Measurements from ENCODE around the gene ZGLP1.

Gene ZGLP1

DNA sequence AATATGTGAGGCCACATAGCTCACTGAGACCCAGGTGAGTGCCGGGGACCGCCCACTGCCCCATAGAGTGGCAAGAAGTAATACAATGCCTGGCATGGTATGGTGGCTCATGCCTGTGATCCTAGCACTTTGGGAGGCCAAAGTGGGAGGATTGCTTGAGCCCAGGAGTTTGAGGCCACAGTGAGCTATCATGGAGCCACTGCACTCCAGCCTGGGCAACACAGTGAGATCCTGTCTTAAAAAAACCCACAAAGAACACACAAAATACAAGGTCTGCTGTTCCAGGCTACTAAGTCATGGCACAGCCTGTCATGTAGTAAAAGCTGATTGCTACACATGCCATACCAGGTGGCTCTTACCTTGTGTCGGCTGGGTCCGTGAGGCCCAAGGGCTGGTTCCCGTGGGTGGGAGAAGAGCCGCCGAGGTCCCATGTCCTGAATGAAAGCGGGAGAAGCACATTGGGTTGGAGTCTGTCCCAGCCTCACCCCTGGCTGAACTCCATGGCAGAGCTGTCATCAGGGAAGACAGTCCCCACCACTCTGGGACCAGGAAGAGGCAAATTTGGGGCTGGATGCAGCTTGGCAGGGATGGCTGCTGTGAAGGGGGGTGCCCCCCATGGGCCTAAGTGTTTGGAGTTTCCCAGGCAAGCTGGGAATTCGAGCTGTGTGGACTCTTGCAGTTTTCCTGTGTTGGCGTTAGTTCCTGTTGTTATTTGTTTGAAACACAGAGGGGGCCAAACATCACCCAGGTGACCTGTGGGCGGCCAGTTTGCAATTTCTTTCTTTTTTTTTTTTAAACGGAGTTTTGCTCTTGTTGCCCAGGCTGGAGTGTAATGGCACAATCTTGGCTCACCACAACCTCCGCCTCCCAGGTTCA is 9.4 kb upstream of the ZGLP1 start:
- peaks cover 10% of the 10 kb centered on the region for H3K79me2 ChIP-seq (ENCODE audit: control insufficient read depth, low read length)
- TF ChIP-seq CTCF (IDR thresholded peaks at IDR 0.05; ENCODE audit: low read depth, low read length, poor library complexity, severe bottlenecking) (no peak), EZH2phosphoT487 (IDR thresholded peaks at IDR 0.05; ENCODE audit: borderline replicate concordance, low read length) (no peak)
- peaks cover 75% of the 10 kb centered on the region for H3K36me3 ChIP-seq (ENCODE audit: control insufficient read depth, low read length)
- peaks cover 14% of the 10 kb centered on the region for H3K4me1 ChIP-seq (ENCODE audit: control insufficient read depth, low read length)
- no peaks in the 10 kb centered on the region for H3K27me3 ChIP-seq (ENCODE audit: control insufficient read depth, low read length)
- no peak overlapping the region for H3K4me2 ChIP-seq (ENCODE audit: low read length)
- H3K9me3 ChIP-seq (ENCODE audit: control insufficient read depth, insufficient read depth, low read length), result no peaks in the 10 kb centered on the region
- peaks cover 10% of the 10 kb centered on the region for H3F3A ChIP-seq (ENCODE audit: control insufficient read depth, insufficient read depth)
- H3K4me3 ChIP-seq (ENCODE audit: low read length), result no peak overlapping the region
- no peak overlapping the region for H3K27ac ChIP-seq (ENCODE audit: low read depth, low read length)
- H3K9me2 ChIP-seq (replicated peaks; ENCODE audit: control insufficient read depth, low read length), result no peaks in the 10 kb centered on the region
- no peaks in the 10 kb centered on the region for H4K20me1 ChIP-seq (ENCODE audit: control insufficient read depth, insufficient read depth, low read depth, low read length)

DNA sequence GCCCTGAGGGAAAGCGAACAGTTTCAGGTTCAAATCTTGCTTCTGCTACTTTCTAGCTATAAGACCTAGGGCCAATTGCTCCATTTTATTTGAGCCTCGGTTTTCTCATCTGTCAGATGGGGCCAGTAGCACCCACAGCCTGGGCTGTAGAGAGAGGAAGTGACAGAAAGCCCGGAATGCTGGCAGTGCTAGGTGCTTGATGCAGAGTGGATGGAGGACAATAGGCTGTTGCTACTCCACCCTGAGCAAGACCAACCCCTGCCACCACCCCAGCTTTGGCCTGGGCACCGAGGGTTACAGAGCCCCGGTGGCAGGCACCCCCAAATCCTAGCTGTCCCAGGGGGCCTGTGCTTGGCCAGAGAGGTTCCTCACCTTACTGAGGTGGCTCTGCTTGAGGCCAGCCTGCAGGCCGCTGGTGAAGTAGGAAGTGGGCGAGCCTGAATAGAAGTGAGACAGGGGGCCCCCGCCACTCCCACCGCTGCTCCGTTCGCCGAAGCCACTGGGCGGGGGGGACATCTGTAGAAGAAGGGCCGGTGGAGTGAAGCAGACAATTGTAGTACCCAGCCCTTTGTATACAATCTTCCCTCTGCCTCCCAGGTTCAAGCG is 8.3 kb upstream of the ZGLP1 start:
- peaks cover 68% of the 10 kb centered on the region for H3K36me3 ChIP-seq (ENCODE audit: control insufficient read depth, low read length)

DNA sequence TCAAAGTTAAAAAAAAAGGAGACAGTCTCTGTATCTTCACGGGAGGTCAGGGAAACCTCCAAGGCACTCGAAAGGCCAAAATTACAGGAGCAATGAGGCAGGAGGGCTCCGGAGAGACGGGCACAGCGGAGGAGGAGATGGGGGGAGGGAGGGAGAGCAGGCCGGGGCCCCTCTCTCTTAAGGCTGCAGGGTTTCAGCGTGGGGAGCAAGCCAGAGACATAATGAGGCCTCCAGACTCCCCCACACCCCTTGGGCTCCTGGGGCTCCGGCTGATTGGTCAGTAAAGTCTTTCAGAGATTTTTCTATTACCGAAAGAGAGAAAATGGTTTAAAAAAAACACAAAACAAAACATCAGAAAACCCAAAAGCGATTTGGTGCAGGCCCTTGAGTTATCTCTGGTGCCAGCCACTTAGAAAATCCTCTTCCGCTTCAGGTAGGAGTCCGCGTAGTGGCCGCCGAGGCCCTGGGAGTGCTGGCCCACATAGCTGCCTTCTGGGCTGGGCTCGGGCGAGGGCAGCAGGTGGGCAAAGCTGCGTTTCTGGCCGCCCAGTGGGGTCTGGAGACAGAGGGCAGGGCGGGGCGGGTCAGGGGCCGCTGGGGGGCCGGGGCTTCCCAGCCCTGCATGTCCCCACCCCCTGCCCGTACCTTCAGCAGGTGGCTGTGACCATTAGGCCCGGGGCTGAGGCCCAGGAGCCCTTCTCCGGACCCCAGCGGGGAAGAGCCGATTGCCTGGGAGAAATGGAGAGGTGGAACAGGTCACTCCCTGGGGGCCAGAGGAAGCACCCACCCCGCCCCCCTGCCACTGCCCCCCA is 7.6 kb upstream of the ZGLP1 start:
- TF ChIP-seq EZH2phosphoT487 (IDR thresholded peaks at IDR 0.05; ENCODE audit: borderline replicate concordance, low read length), result no peak
- TF ChIP-seq CTCF (IDR thresholded peaks at IDR 0.05; ENCODE audit: low read depth, low read length, poor library complexity, severe bottlenecking), result no peak
- Histone ChIP-seq H3K27me3 (ENCODE audit: control insufficient read depth, low read length) (no peaks in the 10 kb centered on the region), H3K4me3 (ENCODE audit: low read length) (no peak overlapping the region), H4K20me1 (ENCODE audit: control insufficient read depth, insufficient read depth, low read depth, low read length) (no peaks in the 10 kb centered on the region), H3F3A (ENCODE audit: control insufficient read depth, insufficient read depth) (peaks cover 10% of the 10 kb centered on the region), H3K36me3 (ENCODE audit: control insufficient read depth, low read length) (peaks cover 61% of the 10 kb centered on the region), H3K4me1 (ENCODE audit: control insufficient read depth, low read length) (peaks cover 14% of the 10 kb centered on the region), H3K9me3 (ENCODE audit: control insufficient read depth, insufficient read depth, low read length) (no peaks in the 10 kb centered on the region), H3K4me2 (ENCODE audit: low read length) (no peak overlapping the region), H3K9me2 (replicated peaks; ENCODE audit: control insufficient read depth, low read length) (no peaks in the 10 kb centered on the region), H3K27ac (ENCODE audit: low read depth, low read length) (no peak overlapping the region), H3K79me2 (ENCODE audit: control insufficient read depth, low read length) (peaks cover 10% of the 10 kb centered on the region)

More for the DNA sequence above, 8.3 kb upstream of the ZGLP1 start:
- no peak overlapping the region for H3K4me3 ChIP-seq (ENCODE audit: low read length)
- TF ChIP-seq EZH2phosphoT487 (IDR thresholded peaks at IDR 0.05; ENCODE audit: borderline replicate concordance, low read length) (no peak), CTCF (IDR thresholded peaks at IDR 0.05; ENCODE audit: low read depth, low read length, poor library complexity, severe bottlenecking) (no peak)
- peaks cover 10% of the 10 kb centered on the region for H3F3A ChIP-seq (ENCODE audit: control insufficient read depth, insufficient read depth)
- no peaks in the 10 kb centered on the region for H3K27me3 ChIP-seq (ENCODE audit: control insufficient read depth, low read length)
- peaks cover 10% of the 10 kb centered on the region for H3K79me2 ChIP-seq (ENCODE audit: control insufficient read depth, low read length)
- H3K4me1 ChIP-seq (ENCODE audit: control insufficient read depth, low read length), result peaks cover 14% of the 10 kb centered on the region
- no peaks in the 10 kb centered on the region for H3K9me3 ChIP-seq (ENCODE audit: control insufficient read depth, insufficient read depth, low read length)
- no peaks in the 10 kb centered on the region for H4K20me1 ChIP-seq (ENCODE audit: control insufficient read depth, insufficient read depth, low read depth, low read length)
- no peak overlapping the region for H3K27ac ChIP-seq (ENCODE audit: low read depth, low read length)
- H3K4me2 ChIP-seq (ENCODE audit: low read length), result no peak overlapping the region
- no peaks in the 10 kb centered on the region for H3K9me2 ChIP-seq (replicated peaks; ENCODE audit: control insufficient read depth, low read length)
